ENCODE measurements around the gene PLXNA3. TPM values are rescaled to one million over a fixed set of nuclear protein-coding genes. Genes with fewer than 3 reads are reported as not detected.

PLXNA3 gene
- total and polyA plus RNA-seq, 7 donors, result 1.7 to 6.5 (median 3.3) TPM

DNA sequence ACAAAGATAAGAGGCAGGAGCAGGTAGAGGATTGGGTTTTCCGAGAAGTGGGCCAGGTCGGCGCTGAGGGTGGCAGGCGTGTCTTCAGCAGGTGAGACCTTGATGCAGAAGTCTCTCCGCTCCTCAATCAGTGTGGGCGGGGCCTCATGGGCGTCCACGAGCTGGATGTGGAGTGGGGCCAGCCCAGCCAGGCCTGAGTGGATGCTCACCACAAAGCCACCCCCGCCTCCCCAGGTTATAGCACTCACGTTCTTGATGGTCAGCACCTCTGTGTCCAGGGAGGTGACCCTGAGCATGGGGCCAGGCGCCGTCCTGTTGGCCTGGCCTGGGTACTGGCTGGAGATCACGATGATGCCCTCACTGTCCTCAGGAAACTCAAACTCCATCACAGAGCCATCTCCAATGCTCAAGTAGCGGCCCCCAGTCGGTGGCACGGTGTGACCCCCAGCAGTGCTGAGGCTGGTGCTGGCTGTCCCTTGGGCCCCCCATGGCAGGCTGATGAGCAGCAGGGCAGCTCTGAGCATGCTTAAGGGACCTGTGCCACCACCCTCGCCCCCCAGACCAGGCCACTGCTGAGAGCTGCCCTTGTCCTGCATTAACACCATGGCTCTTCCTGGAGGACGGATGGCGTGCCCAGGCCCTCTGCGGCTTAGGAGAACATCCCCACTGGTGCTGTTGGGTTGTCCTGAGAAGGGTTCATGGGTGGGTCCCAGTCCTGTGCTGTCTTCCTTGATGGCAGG, 30.4 kb downstream of the PLXNA3 start:
- intact Hi-C loops (cut with DNase I), result no loop called here

DNA sequence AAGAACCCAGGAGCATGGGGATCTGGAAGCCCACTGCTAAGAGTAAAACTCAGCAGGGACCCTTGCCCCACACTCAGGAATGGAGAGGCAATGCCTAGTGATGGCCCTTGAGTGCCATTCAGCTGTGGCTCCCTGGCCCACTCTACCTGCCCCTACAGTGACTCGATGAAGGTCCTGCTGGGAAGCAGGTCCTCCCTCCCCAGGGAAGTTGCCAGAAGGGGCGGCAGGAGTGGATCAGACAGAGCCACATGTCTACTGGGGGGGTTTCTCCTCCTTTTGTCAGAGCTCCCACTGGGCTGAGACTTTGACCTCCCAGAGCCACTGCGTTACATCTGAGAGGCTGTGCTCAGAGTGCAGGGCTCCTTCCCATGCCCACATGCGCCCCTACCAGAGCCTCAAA, 31.1 kb downstream of the PLXNA3 start:
- intact Hi-C loops (cut with DNase I), result no loop called here
- Histone ChIP-seq H3K9me3 (no peaks in the 10 kb centered on the region), H3K4me1 (peaks cover 5% of the 10 kb centered on the region), H3K36me3 (ENCODE audit: insufficient read depth in 1 of 2, low read depth in 1 of 2) (peaks cover 2 to 8% of the 10 kb centered on the region in 2 donors), H3K4me3 (peak overlapping the region; percentile 67), H3K27me3 (ENCODE audit: insufficient read depth in 3 of 3, low read length in 2 of 3) (no peaks in the 10 kb centered on the region), H3K27ac (peak overlapping the region; percentile 93)
- 82 to 100% (median 88%) methylated on average over 1 to 4 of the region's 4 CpGs for WGBS, 3 donors
- TF ChIP-seq, protein P1, sequence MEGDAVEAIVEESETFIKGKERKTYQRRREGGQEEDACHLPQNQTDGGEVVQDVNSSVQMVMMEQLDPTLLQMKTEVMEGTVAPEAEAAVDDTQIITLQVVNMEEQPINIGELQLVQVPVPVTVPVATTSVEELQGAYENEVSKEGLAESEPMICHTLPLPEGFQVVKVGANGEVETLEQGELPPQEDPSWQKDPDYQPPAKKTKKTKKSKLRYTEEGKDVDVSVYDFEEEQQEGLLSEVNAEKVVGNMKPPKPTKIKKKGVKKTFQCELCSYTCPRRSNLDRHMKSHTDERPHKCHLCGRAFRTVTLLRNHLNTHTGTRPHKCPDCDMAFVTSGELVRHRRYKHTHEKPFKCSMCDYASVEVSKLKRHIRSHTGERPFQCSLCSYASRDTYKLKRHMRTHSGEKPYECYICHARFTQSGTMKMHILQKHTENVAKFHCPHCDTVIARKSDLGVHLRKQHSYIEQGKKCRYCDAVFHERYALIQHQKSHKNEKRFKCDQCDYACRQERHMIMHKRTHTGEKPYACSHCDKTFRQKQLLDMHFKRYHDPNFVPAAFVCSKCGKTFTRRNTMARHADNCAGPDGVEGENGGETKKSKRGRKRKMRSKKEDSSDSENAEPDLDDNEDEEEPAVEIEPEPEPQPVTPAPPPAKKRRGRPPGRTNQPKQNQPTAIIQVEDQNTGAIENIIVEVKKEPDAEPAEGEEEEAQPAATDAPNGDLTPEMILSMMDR (IDR thresholded peaks at IDR 0.05), result no peak
- ATAC-seq, result no peak
- DNase-seq, result no peak

More for the DNA sequence above, 30.4 kb downstream of the PLXNA3 start:
- Histone ChIP-seq H3K27me3 (ENCODE audit: insufficient read depth in 3 of 3, low read length in 2 of 3) (no peaks in the 10 kb centered on the region), H3K4me1 (peaks cover 10% of the 10 kb centered on the region), H3K27ac (no peak overlapping the region), H3K4me3 (no peak overlapping the region), H3K36me3 (ENCODE audit: insufficient read depth in 1 of 2, low read depth in 1 of 2) (peaks cover 2 to 11% of the 10 kb centered on the region in 2 donors), H3K9me3 (no peaks in the 10 kb centered on the region)
- no peak for DNase-seq
- 80 to 86% (median 85%) methylated on average over 17 to 20 of the region's 20 CpGs for WGBS, 3 donors
- TF ChIP-seq, protein P1 (IDR thresholded peaks at IDR 0.05), result no peak
- no peak for ATAC-seq

DNA sequence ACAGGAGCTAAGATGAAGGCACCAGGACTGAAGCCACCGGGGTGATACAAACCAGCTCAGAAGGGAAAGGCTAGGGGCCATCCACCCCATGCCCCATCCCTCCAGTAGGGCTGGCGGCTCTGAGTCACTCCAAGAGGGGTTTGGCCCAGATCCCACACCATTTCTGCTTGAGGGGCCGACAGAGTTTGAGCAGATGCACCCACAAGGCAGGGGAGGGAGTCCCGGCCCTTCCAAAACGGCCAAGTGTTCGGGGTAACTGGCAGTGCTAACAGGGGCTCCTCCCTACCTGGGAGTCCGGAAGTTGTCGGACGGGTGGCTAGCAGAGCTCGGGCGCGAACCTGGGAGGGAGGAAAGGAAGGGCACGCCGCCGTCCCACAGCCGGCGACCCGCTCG, 31.9 kb downstream of the PLXNA3 start:
- TF ChIP-seq, protein P1 (IDR thresholded peaks at IDR 0.05), result no peak
- peak; percentile 1 to 19 (median 5) for ATAC-seq
- Histone ChIP-seq H3K4me1 (peaks cover 2% of the 10 kb centered on the region), H3K36me3 (ENCODE audit: insufficient read depth in 1 of 2, low read depth in 1 of 2) (peaks cover 2 to 8% of the 10 kb centered on the region in 2 donors), H3K27me3 (ENCODE audit: insufficient read depth in 3 of 3, low read length in 2 of 3) (no peaks in the 10 kb centered on the region), H3K4me3 (peak overlapping the region; percentile 67), H3K9me3 (no peaks in the 10 kb centered on the region), H3K27ac (peak overlapping the region; percentile 93)
- 0 to 34% (median 0%) methylated on average over 4 to 15 of the region's 19 CpGs for WGBS, 3 donors
- DNase-seq, result peak in 1 of 2 donors; percentile 38
- intact Hi-C loops (cut with DNase I), result no loop called here

DNA sequence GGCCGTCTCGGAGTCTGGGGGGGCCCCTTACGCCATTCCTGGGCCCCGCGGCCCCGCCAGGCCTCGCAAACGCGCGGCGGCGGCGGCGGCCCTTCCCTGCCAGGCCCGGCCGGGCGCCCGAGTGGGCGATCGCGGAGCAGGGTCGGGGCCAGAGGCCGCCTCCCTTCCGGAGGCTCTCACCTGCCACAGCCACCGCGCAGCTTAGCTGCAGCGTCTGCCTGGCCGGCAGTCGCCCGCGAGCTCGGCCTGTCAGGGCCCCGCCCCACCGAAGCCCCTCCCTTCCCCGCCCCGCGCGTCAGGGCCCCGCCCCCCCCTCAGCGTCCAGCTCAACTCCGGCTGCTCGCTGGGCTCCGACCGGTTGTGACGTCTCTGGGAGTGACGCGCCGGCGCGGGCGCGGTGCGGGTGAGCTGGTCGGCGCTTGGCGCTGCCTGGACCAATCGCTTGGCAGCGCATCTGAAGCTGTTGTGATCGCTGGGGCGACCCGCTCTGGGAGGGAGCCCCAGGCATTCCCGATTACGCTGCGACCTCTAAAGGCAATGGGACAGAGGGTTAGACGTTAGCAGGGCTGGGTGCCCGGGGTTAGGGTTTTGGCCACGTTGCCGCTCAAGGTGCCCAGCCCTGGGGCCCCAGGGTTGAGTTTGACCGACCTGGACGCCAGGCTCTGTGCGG, 32.5 kb downstream of the PLXNA3 start, which contains the start of gene SLC10A3:
Gene SLC10A3 (minus strand): TSS at position 216 of the 670 bp plus-strand sequence. CDS start 1,689 bp downstream, outside the sequence.
- Histone ChIP-seq H3K4me3 (peak within 1 kb of the TSS; percentile 67), H3K27ac (peak within 1 kb of the TSS; percentile 93), H3K4me1 (no peaks in the 10 kb centered on the region), H3K27me3 (ENCODE audit: insufficient read depth in 3 of 3, low read length in 2 of 3) (no peaks in the 10 kb centered on the region), H3K9me3 (no peaks in the 10 kb centered on the region), H3K36me3 (ENCODE audit: insufficient read depth in 1 of 2, low read depth in 1 of 2) (peaks cover 0 to 8% of the 10 kb centered on the region in 2 donors)
- peak; percentile 90 to 93 (median 92) for ATAC-seq
- intact Hi-C loops (cut with DNase I), result no loop called here
- TF ChIP-seq, protein P1 (IDR thresholded peaks at IDR 0.05), result no peak
- DNase-seq, result peak; percentile 93 to 96
- 0 to 31% (median 0%) methylated on average over 8 to 62 of the region's 71 CpGs for WGBS, 3 donors

Measured in psoas muscle (tissue), 8 donors.